ENCODE data around the gene NAA60. TPM values are rescaled to one million over a fixed set of nuclear protein-coding genes. Genes with fewer than 3 reads are reported as not detected.
"Not testable (repeated sequence)": the region's sequence is repeated elsewhere in the genome, so short reads cannot be mapped to it uniquely, and the experiment has no call there.

The NAA60 gene
- polyA plus RNA-seq, 5 donors, result 40.5 to 48.0 (median 46.1) TPM

- DNase-seq, result no peak
Measured at GRCh38 chr16:3459401-3460090, 16.1 kb downstream of the NAA60 start.

DNA sequence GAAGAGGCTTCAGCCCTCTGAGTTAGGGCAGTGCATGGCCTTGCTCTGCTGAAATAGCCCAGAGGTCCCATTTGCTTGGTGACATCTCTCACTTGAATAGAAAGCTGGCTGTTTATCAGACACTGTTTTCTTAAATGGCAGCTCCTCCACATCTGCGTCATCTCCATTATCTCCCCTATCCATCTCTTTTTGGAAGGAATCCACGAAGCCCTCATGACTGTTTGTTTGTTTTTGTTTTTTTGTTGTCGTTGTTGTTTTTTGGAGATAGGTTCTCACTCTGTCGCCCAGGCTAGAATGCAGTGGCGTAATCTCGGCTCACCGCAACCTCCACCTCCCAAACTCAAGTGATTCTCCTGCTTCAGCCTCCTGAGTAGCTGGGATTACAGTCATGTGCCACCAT lies 16.6 kb downstream of the NAA60 start:
- no peak for DNase-seq

GRCh38 chr16:3460585-3460984 lies 17.1 kb downstream of the NAA60 start:
- no peak for DNase-seq

- no peak for DNase-seq
Measured at GRCh38 chr16:3461151-3461550, 17.7 kb downstream of the NAA60 start.

DNA sequence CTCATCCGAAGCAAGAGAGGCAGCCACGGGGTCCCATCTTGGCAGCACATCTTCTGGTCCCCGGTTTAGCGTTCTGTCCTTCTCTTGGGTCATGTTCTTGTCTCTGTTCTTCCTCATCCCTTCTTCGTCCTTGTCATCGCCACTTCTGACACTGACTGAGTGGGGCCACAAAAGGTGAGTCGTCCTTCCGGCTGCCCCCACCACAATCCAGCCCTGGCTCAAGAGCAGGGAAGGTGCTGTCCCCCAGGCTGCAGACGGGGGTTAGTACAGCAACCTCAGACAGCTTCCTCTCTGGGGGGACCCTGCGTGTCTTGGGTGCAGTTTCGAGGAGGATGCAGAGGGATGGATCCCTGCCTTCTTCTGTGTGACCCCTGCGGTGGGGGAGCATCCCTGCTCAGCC lies 21.8 kb downstream of the NAA60 start:
- DNase-seq, result no peak

GRCh38 chr16:3465911-3466584 lies 22.6 kb downstream of the NAA60 start:
- no peak for DNase-seq

DNA sequence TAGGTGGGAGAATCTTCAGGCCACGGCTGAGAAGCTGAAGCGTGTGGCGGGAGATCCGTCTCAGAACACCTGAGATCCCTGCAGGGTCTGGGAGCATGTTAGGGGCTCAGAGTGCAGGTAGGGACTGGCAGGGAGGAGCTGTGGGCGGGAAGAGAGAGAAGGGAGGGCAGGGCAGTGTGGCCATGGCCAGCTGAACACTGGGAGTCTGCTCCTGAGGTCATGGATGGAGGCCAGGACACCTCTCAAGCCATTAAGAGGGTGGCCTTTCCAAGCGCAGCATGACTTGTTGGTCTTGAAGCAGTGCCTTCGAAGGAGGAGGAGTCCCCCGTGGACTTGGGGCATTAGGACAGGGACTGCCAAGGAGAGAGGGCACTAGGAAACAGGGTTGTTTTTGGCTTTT lies 23.7 kb downstream of the NAA60 start:
- no peak for DNase-seq

DNA sequence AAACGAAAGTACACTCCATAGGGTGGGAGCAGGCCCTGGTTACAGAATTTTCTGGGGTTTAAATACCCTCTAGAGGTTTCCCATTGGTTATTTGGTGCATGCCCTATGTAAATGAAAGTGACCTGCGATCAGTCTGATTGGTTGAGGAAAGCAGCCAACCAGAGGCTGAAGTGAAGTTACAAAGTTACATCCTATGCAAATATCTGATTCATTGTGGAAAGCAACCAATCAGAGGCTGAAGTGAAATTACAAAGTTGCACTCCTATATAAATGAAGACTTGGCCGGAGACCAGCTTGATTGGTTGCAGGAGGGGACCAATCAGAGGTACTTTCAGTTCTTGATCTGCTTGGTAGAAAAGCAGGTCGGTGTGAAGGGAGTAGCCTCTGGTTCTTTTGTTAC lies 24.4 kb downstream of the NAA60 start:
- no peak for DNase-seq

DNA sequence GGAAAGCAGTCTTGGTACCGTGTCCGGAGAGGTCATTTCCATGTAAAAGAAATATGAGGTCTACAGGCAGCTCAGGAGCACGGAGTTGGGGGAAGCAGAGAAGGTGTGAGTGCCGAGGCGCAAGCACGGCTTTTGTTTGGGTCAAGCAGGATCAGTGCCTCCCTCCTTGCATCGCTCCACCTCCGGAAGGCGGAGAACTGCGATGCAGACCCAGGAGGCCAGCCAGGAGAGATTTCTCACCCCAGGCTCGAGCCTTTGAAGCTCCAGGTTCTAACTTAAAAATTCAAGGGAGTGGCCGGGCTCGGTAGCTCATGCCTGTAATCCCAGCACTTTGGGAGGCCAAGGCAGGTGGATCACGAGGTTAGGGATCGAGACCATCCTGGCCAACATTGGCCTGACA lies 25.0 kb downstream of the NAA60 start:
- no peak for DNase-seq

DNA sequence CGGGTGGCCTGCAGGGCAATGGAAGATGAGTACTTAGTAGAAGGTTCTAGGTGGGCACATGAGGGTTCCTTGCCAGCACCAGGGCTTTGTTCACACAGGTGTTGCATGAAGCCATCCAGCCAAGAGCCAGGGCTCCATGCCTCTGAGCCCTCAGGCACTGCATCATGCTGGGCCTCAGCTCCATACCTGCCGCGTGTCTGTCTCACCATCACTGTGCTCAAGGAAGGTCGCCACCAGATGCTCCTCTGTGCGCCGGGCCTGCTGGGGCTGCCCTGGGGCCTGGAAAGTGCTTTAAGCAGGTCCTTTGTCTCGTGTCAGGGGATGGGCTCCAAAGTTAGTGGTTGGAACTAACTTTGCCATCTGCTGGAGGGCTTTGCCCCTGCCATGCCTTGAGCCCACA lies 26.3 kb downstream of the NAA60 start:
- DNase-seq, result no peak

- no peak for DNase-seq
Measured at GRCh38 chr16:3470723-3471122, 27.2 kb downstream of the NAA60 start.

- DNase-seq, result no peak
Measured at GRCh38 chr16:3471518-3472176, 28.2 kb downstream of the NAA60 start.

- no peak for DNase-seq
Measured at GRCh38 chr16:3472878-3473595, 29.6 kb downstream of the NAA60 start.

DNA sequence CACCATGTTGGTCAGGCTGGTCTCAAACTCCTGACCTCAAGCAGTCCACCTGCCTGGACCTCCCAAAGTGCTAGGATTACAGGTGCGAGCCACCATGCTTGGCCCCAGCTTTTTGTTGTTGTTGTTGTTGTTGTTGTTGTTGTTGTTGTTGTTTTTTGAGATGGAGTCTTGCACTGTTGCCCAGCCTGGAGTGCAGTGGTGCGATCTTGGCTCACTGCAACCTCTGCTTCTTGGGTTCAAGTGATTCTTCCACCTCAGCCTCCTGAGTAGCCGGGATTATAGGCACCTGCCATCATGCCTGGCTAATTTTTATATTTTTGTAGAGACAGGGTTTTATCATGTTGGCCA lies 30.1 kb downstream of the NAA60 start:
- DNase-seq, result not testable (repeated sequence)

- no peak for DNase-seq
Measured at GRCh38 chr16:3474136-3474779, 30.8 kb downstream of the NAA60 start.

DNA sequence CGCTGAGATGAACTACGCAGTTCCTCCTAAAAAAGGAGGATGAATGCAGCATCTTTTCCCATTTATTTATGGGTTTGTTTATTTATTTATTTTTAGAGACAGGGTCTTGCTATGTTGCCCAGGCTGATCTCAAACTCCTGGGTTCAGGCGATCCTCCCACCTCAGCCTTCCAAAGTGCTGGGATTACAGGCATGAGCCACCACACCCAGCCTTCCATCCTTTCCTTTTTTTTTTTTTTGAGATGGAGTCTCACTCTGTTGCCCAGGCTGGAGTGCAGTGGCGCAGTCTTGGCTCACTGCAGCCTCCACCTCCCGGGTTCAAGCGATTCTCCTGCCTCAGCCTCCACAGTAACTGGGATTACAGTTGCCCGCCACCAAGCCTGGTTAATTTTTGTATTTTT lies 31.4 kb downstream of the NAA60 start:
- not testable (repeated sequence) for DNase-seq

GRCh38 chr16:3475604-3476375 lies 32.3 kb downstream of the NAA60 start:
- DNase-seq, result no peak

DNA sequence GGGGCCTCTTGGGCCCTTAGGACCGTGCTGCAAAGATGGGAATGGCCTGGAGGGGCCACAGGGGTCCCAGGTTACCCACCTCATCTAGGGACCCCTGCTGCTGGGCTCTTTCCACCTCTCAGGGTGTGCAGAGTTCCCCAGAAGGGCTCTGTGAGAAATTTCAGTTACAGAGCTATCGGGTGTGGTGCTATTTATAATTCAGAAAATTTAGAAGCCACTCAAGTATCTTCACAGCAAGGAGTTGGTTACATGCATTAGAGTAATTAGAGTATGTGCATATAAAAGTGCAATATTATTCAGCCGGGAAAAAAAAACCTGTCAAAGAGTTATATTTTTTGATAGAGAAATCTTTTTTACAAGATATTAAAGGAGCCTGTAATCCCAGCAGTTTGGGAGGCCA lies 32.9 kb downstream of the NAA60 start:
- DNase-seq, result no peak

DNA sequence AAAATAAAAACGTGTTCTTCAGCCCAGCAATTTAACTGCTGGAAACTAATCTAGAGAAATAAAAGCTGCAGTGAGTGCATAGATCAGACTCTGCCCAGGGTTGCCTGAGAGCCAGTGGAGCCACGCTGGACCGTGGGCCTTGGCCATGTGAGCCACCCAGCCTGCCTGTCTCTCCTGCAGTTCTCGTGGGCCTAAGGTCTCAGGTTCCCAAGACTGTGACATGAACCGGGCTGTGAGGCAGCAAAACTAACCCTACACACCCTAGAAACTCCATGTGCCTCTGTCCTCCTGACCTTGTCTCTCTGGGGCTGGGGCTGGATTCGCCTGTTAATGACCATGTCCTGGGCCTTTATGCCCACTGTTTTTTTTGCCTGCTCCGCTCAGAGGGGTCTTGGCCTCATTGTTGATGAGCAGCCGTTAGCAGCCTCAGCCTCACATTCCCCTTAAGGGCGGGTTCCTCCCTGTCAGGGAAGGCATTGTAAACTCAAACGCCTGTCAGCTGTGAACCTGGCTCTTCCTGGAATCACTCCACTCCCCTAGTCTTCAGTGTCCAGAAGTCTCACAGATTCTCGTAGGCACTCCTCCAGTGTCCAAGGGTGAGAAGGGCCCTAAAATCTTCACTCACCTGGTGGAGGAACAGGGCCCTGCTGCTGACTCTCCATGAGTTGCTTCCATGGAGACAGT lies 34.9 kb downstream of the NAA60 start:
- DNase-seq, result no peak

- DNase-seq, result no peak
Measured at GRCh38 chr16:3479654-3480216, 36.3 kb downstream of the NAA60 start.
